Astrocyte (in vitro differentiated cells and primary cell): ENCODE data around the gene MNAT1. TPM values are rescaled to one million over a fixed set of nuclear protein-coding genes. Genes with fewer than 3 reads are reported as not detected.

Source experiments
- DNase-seq: peaks from one replicate; pipeline ENCODE4 v3.0.0-alpha.2; 2010; ENCODE audit warnings: low read depth
- FAIRE-seq: peaks from 2 replicates; lab custom pipeline; 2011; peaks lifted over from hg19 to GRCh38; lab: Jason Lieb, UNC
- H2AFZ ChIP-seq: 2 replicates; pipeline ENCODE4 v1.6.0; 2012; ENCODE audit warnings: low read depth, low read length, inconsistent platforms
- H3K27ac ChIP-seq: 2 replicates; pipeline ENCODE4 v1.5.1; 2011; ENCODE audit warnings: low read depth, low read length, inconsistent platforms
- H3K27me3 ChIP-seq: 2 replicates; pipeline ENCODE4 v1.6.0; 2011; ENCODE audit warnings: low read length, inconsistent platforms; ENCODE audit not compliant: insufficient read depth
- H3K36me3 ChIP-seq: 2 replicates; pipeline ENCODE4 v1.5.1; 2011; ENCODE audit warnings: low read length, inconsistent platforms; ENCODE audit not compliant: insufficient read depth
- H3K4me1 ChIP-seq: 2 replicates; pipeline ENCODE4 v1.5.1; 2011; ENCODE audit warnings: low read length, inconsistent platforms; ENCODE audit not compliant: insufficient read depth
- H3K4me2 ChIP-seq: 2 replicates; pipeline ENCODE4 v1.6.0; 2012; ENCODE audit warnings: low read length, inconsistent platforms
- H3K4me3 ChIP-seq: 2 replicates; pipeline ENCODE4 v1.5.1; 2011; ENCODE audit warnings: low read depth, mild to moderate bottlenecking, low read length, inconsistent platforms; ENCODE audit not compliant: insufficient read depth
- H3K79me2 ChIP-seq: 2 replicates; pipeline ENCODE4 v1.6.0; 2012; ENCODE audit warnings: mild to moderate bottlenecking, low read length, inconsistent platforms; ENCODE audit not compliant: insufficient read depth
- H3K9ac ChIP-seq: 2 replicates; pipeline ENCODE4 v1.6.0; 2012; ENCODE audit warnings: mild to moderate bottlenecking, low read length, inconsistent platforms
- H3K9me3 ChIP-seq: 2 replicates; pipeline ENCODE4 v1.5.1; 2012; ENCODE audit warnings: low read depth, mild to moderate bottlenecking, low read length, inconsistent platforms; ENCODE audit not compliant: insufficient read depth
- H4K20me1 ChIP-seq: 2 replicates; pipeline ENCODE4 v1.6.0; 2012; ENCODE audit warnings: low read length, inconsistent platforms; ENCODE audit not compliant: insufficient read depth
- H3K27ac Mint-ChIP-seq: one replicate; pipeline ENCODE4 v1.8.0; 2021; ENCODE audit warnings: mild to moderate bottlenecking, mixed read lengths; ENCODE audit not compliant: unreplicated experiment
- H3K27me3 Mint-ChIP-seq: one replicate; pipeline ENCODE4 v1.8.0; 2021; ENCODE audit warnings: low read depth, mixed read lengths; ENCODE audit not compliant: unreplicated experiment
- H3K36me3 Mint-ChIP-seq: one replicate; pipeline ENCODE4 v1.8.0; 2021; ENCODE audit warnings: low read depth, mixed read lengths; ENCODE audit not compliant: unreplicated experiment
- H3K4me1 Mint-ChIP-seq: one replicate; pipeline ENCODE4 v1.8.0; 2021; ENCODE audit warnings: low read depth, mixed read lengths; ENCODE audit not compliant: unreplicated experiment
- H3K4me3 Mint-ChIP-seq: one replicate; pipeline ENCODE4 v1.8.0; 2021; ENCODE audit warnings: mild to moderate bottlenecking, moderate library complexity, mixed read lengths; ENCODE audit not compliant: unreplicated experiment
- H3K9me3 Mint-ChIP-seq: one replicate; pipeline ENCODE4 v1.8.0; 2021; ENCODE audit warnings: mild to moderate bottlenecking, mixed read lengths; ENCODE audit not compliant: unreplicated experiment
- CTCF ChIP-seq: IDR thresholded peaks from 2 replicates; pipeline ENCODE4 v1.5.1; 2011; ENCODE audit warnings: low read depth, mild to moderate bottlenecking, inconsistent platforms, low read length, moderate library complexity; ENCODE audit not compliant: insufficient read depth
- EZH2 ChIP-seq: IDR thresholded peaks from 2 replicates; pipeline ENCODE4 v1.6.1; 2012; ENCODE audit warnings: mild to moderate bottlenecking, low read length, inconsistent platforms; ENCODE audit not compliant: insufficient read depth
- total RNA-seq: library from RNA; stranded (reverse); gene quantifications from 2 replicates; pipeline ENCODE4 v1.2.1, GENCODE V29; 2021

Gene MNAT1
- total RNA-seq, 1 donor from 2014 or later, result 36.0 TPM

DNA sequence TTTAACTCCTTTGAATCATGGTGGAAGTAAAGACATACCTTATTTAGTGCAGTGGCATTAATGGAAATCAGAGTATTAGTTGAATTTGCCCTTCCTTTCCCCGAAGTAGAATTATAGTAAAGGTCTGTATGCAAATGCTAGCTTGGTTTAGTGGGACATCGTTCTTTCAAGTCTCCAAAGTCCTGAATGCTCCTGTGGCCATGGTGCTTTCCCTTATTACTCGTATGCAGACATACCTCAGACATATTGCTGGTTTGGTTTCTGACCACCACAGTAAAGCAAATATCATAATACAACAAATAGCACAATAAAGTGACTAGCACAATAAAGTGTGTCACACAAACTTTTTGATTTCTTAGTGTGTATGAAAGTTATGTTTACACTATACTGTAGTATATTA is 52.3 kb downstream of the MNAT1 start:
- Histone ChIP-seq H3K36me3 (no peaks in the 10 kb centered on the region), H3K27ac (no peak overlapping the region), H3K27me3 (no peaks in the 10 kb centered on the region), H3K4me3 (no peak overlapping the region), H3K4me2 (no peak overlapping the region), H3K9me3 (no peaks in the 10 kb centered on the region), H2AFZ (no peak overlapping the region), H3K9ac (no peak overlapping the region), H3K4me1 (no peaks in the 10 kb centered on the region), H3K79me2 (peaks cover 52% of the 10 kb centered on the region), H4K20me1 (peaks cover 18% of the 10 kb centered on the region)
- Mint-ChIP-seq H3K27ac (no peak overlapping the region), H3K4me3 (no peak overlapping the region), H3K9me3 (no peaks in the 10 kb centered on the region), H3K27me3 (no peaks in the 10 kb centered on the region), H3K4me1 (no peaks in the 10 kb centered on the region), H3K36me3 (peaks cover 3% of the 10 kb centered on the region)
- TF ChIP-seq EZH2, result no peak
- TF ChIP-seq CTCF, result no peak
- FAIRE-seq, result no peak
- no peak for DNase-seq

- H3K79me2 ChIP-seq, result peaks cover 37% of the 10 kb centered on the region
- H3K9me3 Mint-ChIP-seq, result no peaks in the 10 kb centered on the region
- no peak overlapping the region for H3K4me3 Mint-ChIP-seq
Measured at GRCh38 chr14:60789656-60790055, 55.1 kb downstream of the MNAT1 start.

More at GRCh38 chr14:60789656-60790055, 55.1 kb downstream of the MNAT1 start:
- TF ChIP-seq CTCF, result no peak
- TF ChIP-seq EZH2, result no peak
- Histone ChIP-seq H3K4me3 (no peak overlapping the region), H3K4me2 (no peak overlapping the region), H3K27ac (no peak overlapping the region), H3K9ac (no peak overlapping the region), H3K27me3 (no peaks in the 10 kb centered on the region), H3K36me3 (no peaks in the 10 kb centered on the region), H3K4me1 (no peaks in the 10 kb centered on the region), H3K9me3 (no peaks in the 10 kb centered on the region), H4K20me1 (peaks cover 18% of the 10 kb centered on the region), H2AFZ (no peak overlapping the region)
- Mint-ChIP-seq H3K27me3 (no peaks in the 10 kb centered on the region), H3K27ac (no peak overlapping the region), H3K4me1 (no peaks in the 10 kb centered on the region), H3K36me3 (peaks cover 5% of the 10 kb centered on the region)
- DNase-seq, result no peak
- no peak for FAIRE-seq
